Measurements from ENCODE around the gene HOXA6.

- TF ChIP-seq POLR2AphosphoS5 (IDR thresholded peaks at IDR 0.05) (no peak), CTCF (IDR thresholded peaks at IDR 0.05) (no peak), POLR2A (IDR thresholded peaks at IDR 0.05) (no peak)
These were observed 43.7 kb upstream of the HOXA6 start for GRCh38 chr7:27191161-27191731.
